ENCODE data around the gene ZBP1. TPM values are rescaled to one million over a fixed set of nuclear protein-coding genes. Genes with fewer than 3 reads are reported as not detected.

ZBP1 gene
- polyA plus RNA-seq, 1 of the 3 experiments (the other 2 are of a cell fraction), result not detected

- TF ChIP-seq IRF3 (IDR thresholded peaks at IDR 0.05; ENCODE audit: low read depth, low read length) (no peak), YY1 (IDR thresholded peaks at IDR 0.05; ENCODE audit: low read depth) (no peak), NRF1 (IDR thresholded peaks at IDR 0.05; ENCODE audit: low read depth, low read length) (no peak), USF2 (IDR thresholded peaks at IDR 0.05; ENCODE audit: borderline replicate concordance, low read depth, low read length) (no peak), TEAD4 (IDR thresholded peaks at IDR 0.05; ENCODE audit: borderline replicate concordance, insufficient read depth) (no peak), EP300 (IDR thresholded peaks at IDR 0.05; ENCODE audit: borderline replicate concordance in 1 of 2, low read depth in 1 of 2, low read length in 1 of 2) (no peak), FOSL2 (IDR thresholded peaks at IDR 0.05; ENCODE audit: borderline replicate concordance, low read depth) (no peak), RFX5 (IDR thresholded peaks at IDR 0.05; ENCODE audit: low read length) (no peak)
These were observed 33.3 kb upstream of the ZBP1 start (continued) for GRCh38 chr20:57653546-57653900.

GRCh38 chr20:57652606-57653545 lies 32.6 kb upstream of the ZBP1 start:
- peaks cover 0 to 8% of the 10 kb centered on the region in 2 experiments; a peak in 1 of 4 replicates for H3K4me1 ChIP-seq (ENCODE audit: control insufficient read depth in 1 of 2, insufficient read depth in 2 of 2, low read depth in 1 of 2, low read length in 1 of 2)
- H4K20me1 ChIP-seq (ENCODE audit: insufficient read depth), result peaks cover 7% of the 10 kb centered on the region
- H3K4me2 ChIP-seq, result no peak overlapping the region
- no peaks in the 10 kb centered on the region for H3K9me2 ChIP-seq
- H3K79me2 ChIP-seq (ENCODE audit: insufficient read depth), result no peaks in the 10 kb centered on the region
- no peak overlapping the region for H3K9ac ChIP-seq
- no peaks in the 10 kb centered on the region for H3K9me3 ChIP-seq
- no peak overlapping the region for H3K4me3 ChIP-seq (ENCODE audit: low read depth in 2 of 2, low read length in 1 of 2)
- CTCF ChIA-PET, result interaction anchor here (0.9 to 3.2 kb wide), 19 partner anchors 9 to 559 kb away, joined by 3 to 32 read pairs (median 6); no protein-coding TSS in a partner anchor
- DNase-seq, result peak; percentile 32
- peaks cover 7 to 63% of the 10 kb centered on the region in 2 experiments for H3K36me3 ChIP-seq (replicated peaks in 1 of 2; ENCODE audit: control insufficient read depth in 1 of 2, insufficient read depth in 2 of 2, low read length in 1 of 2)
- POLR2A ChIA-PET, result interaction anchor here (1.3 kb wide), 1 partner anchor 57 kb away, joined by 3 read pairs; the partner anchor contains the start of gene PMEPA1
- H2AFZ ChIP-seq (ENCODE audit: low read depth), result no peak overlapping the region
- no peaks in the 10 kb centered on the region for H3F3A ChIP-seq (replicated peaks; ENCODE audit: insufficient read depth)
- TF ChIP-seq MXI1 (IDR thresholded peaks at IDR 0.05; ENCODE audit: low read depth, low read length), result no peak
- no peak for TF ChIP-seq ELF1 (IDR thresholded peaks at IDR 0.05)
- TF ChIP-seq NRF1 (IDR thresholded peaks at IDR 0.05; ENCODE audit: low read depth, low read length), result no peak
- TF ChIP-seq TEAD4 (IDR thresholded peaks at IDR 0.05; ENCODE audit: borderline replicate concordance, insufficient read depth), result no peak
- no peak for TF ChIP-seq IRF3 (IDR thresholded peaks at IDR 0.05; ENCODE audit: low read depth, low read length)
- no peak for TF ChIP-seq FOSL2 (IDR thresholded peaks at IDR 0.05; ENCODE audit: borderline replicate concordance, low read depth)
- TF ChIP-seq ZBTB33 (IDR thresholded peaks at IDR 0.05; ENCODE audit: borderline replicate concordance, low read depth), result no peak
- no peak for TF ChIP-seq FOXJ3 (CRISPR knock-in tag; IDR thresholded peaks at IDR 0.05)
- WGBS (ENCODE audit: low lambda C conversion rate), result 94% methylated on average over 18 of the region's 28 CpGs
- no peaks in the 10 kb centered on the region for H3K27me3 ChIP-seq (ENCODE audit: insufficient read depth)
- no peak overlapping the region for H3K27ac ChIP-seq (ENCODE audit: low read depth in 2 of 2, low read length in 1 of 2)
